Smooth muscle cell (in vitro differentiated cells): Measurements from ENCODE around the gene CAPZA3. TPM values are rescaled to one million over a fixed set of nuclear protein-coding genes. Genes with fewer than 3 reads are reported as not detected.
"Not testable (repeated sequence)": the region's sequence is repeated elsewhere in the genome, so short reads cannot be mapped to it uniquely, and the experiment has no call there.

Experiments
- DNase-seq: peaks from one replicate; lab custom pipeline; 2025; ENCODE audit not compliant: unreplicated experiment; lab: John Stamatoyannopoulos, UW
- H2AFZ ChIP-seq: fragments of 200-600 bp; sonication (generic); 2 replicates; pipeline ENCODE4 v1.6.0; 2016; ENCODE audit warnings: antibody characterized with exemption, low read depth, mild to moderate bottlenecking
- H3F3A ChIP-seq: fragments of 200-600 bp; sonication (generic); 2 replicates; pipeline ENCODE4 v1.6.0; 2017; ENCODE audit warnings: antibody characterized with exemption, low read depth
- H3K27ac ChIP-seq: fragments of 200-600 bp; sonication (generic); 2 replicates; pipeline ENCODE4 v1.5.1; 2016; ENCODE audit warnings: low read depth, mild to moderate bottlenecking
- H3K27me3 ChIP-seq: fragments of 200-600 bp; sonication (generic); 2 replicates; pipeline ENCODE4 v1.6.1; 2016; ENCODE audit warnings: low read depth, mild to moderate bottlenecking
- H3K36me3 ChIP-seq: fragments of 200-600 bp; sonication (generic); 2 replicates; pipeline ENCODE4 v1.5.1; 2016; ENCODE audit warnings: low read depth
- H3K4me1 ChIP-seq: fragments of 200-600 bp; sonication (generic); 2 replicates; pipeline ENCODE4 v1.5.1; 2016; ENCODE audit warnings: low read depth
- H3K4me2 ChIP-seq: fragments of 200-600 bp; sonication (generic); 2 replicates; pipeline ENCODE4 v1.6.0; 2016; ENCODE audit warnings: mild to moderate bottlenecking
- H3K4me3 ChIP-seq: fragments of 200-600 bp; sonication (generic); 2 replicates; pipeline ENCODE4 v1.5.1; 2016; ENCODE audit warnings: mild to moderate bottlenecking
- H3K79me2 ChIP-seq: fragments of 200-600 bp; sonication (generic); 2 replicates; pipeline ENCODE4 v1.6.0; 2016; ENCODE audit warnings: low read depth, mild to moderate bottlenecking
- H3K9ac ChIP-seq: fragments of 200-600 bp; sonication (generic); 2 replicates; pipeline ENCODE4 v1.6.0; 2016; ENCODE audit warnings: low read depth
- H3K9me3 ChIP-seq: fragments of 200-600 bp; sonication (generic); replicated peaks from 2 replicates; pipeline ENCODE4 v1.5.1; 2016; ENCODE audit warnings: low read depth
- H4K20me1 ChIP-seq: fragments of 200-600 bp; sonication (generic); 2 replicates; pipeline ENCODE4 v1.6.0; 2016; ENCODE audit warnings: low read depth
- WGBS: methylation state at CpG from one replicate; pipeline ENCODE4 v1.1.7; 2016; ENCODE audit warnings: low lambda C conversion rate; 5-methylcytosine and 5-hydroxymethylcytosine counted together
- polyA plus RNA-seq: library from polyadenylated mRNA; unstranded; fragments of >200 nt; fragmentation: Nextera tagmentation; extraction: Ambion mirVana; gene quantifications from 2 replicates; pipeline ENCODE4 v1.2.1, GENCODE V29; 2016
- total RNA-seq: library from RNA; depleted of rRNA; stranded (reverse); fragments of >200 nt; gene quantifications from 2 replicates; pipeline ENCODE4 v1.2.3, GENCODE V29; 2014
- TF ChIP-seq, protein P1 (sequence below): fragments of 200-600 bp; sonication (generic); IDR thresholded peaks from 2 replicates; pipeline ENCODE4 v1.5.1; 2017; ENCODE audit warnings: borderline replicate concordance, mild to moderate bottlenecking, antibody characterized with exemption; ENCODE audit not compliant: insufficient read depth, poor library complexity, severe bottlenecking

Gene CAPZA3
- total RNA-seq, result not detected in 2 replicates
- polyA plus RNA-seq, result 0.19 TPM in 1 of 2 replicates, not detected in the other

DNA sequence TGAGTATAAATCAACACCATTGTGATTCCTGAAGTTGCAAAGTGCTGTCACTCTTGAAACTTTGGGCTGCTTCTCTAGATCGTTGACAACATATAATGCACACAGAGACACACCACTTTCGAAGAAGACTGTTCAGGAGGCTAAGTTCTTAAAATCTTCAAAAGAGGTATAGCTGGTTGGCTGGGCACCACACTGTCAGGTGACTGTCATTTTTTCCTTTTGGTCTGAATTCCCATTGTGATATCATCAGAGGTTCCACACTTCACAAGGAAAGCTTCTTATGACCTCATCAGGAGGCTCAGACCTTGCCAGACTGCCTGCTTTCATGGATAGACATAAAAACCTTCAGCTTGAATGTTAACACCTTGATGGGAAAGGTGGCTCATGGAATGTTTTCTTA is at the start of gene CAPZA3, which contains the start of gene PLCZ1:
Gene CAPZA3 (plus strand): TSS at position 301 of the 400 bp plus-strand sequence. CDS start 150 bp downstream, outside the sequence.
Gene PLCZ1 (minus strand): TSS at position 194 of the 400 bp plus-strand sequence. CDS start 641 bp downstream, outside the sequence.
- Histone ChIP-seq H4K20me1 (no peaks in the 10 kb centered on the region), H3K79me2 (no peaks in the 10 kb centered on the region), H3K4me2 (no peak within 1 kb of the TSS), H3K36me3 (no peaks in the 10 kb centered on the region), H3K27me3 (no peaks in the 10 kb centered on the region), H3K4me3 (no peak within 1 kb of the TSS), H3K9me3 (no peaks in the 10 kb centered on the region), H3K27ac (no peak within 1 kb of the TSS), H3K4me1 (no peaks in the 10 kb centered on the region), H3F3A (no peaks in the 10 kb centered on the region), H3K9ac (no peak within 1 kb of the TSS), H2AFZ (no peak within 1 kb of the TSS)
- TF ChIP-seq, protein P1, sequence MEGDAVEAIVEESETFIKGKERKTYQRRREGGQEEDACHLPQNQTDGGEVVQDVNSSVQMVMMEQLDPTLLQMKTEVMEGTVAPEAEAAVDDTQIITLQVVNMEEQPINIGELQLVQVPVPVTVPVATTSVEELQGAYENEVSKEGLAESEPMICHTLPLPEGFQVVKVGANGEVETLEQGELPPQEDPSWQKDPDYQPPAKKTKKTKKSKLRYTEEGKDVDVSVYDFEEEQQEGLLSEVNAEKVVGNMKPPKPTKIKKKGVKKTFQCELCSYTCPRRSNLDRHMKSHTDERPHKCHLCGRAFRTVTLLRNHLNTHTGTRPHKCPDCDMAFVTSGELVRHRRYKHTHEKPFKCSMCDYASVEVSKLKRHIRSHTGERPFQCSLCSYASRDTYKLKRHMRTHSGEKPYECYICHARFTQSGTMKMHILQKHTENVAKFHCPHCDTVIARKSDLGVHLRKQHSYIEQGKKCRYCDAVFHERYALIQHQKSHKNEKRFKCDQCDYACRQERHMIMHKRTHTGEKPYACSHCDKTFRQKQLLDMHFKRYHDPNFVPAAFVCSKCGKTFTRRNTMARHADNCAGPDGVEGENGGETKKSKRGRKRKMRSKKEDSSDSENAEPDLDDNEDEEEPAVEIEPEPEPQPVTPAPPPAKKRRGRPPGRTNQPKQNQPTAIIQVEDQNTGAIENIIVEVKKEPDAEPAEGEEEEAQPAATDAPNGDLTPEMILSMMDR, result no peak
- no peak for DNase-seq
- WGBS, result 97% methylated on average over 2 of the region's 2 CpGs

GRCh38 chr12:18689771-18690170 is 48.1 kb upstream of the CAPZA3 start:
- H3K79me2 ChIP-seq, result no peaks in the 10 kb centered on the region
- H4K20me1 ChIP-seq, result no peaks in the 10 kb centered on the region
- DNase-seq, result no peak
- no peaks in the 10 kb centered on the region for H3K4me1 ChIP-seq
- TF ChIP-seq, protein P1, result no peak
- H3K4me3 ChIP-seq, result no peak overlapping the region
- peak overlapping the region; percentile 69 for H3K27ac ChIP-seq
- no peak overlapping the region for H3K4me2 ChIP-seq
- H3F3A ChIP-seq, result no peaks in the 10 kb centered on the region
- no peaks in the 10 kb centered on the region for H3K27me3 ChIP-seq
- H3K36me3 ChIP-seq, result no peaks in the 10 kb centered on the region
- no peak overlapping the region for H2AFZ ChIP-seq
- WGBS, result 93% methylated on average over 3 of the region's 3 CpGs
- no peaks in the 10 kb centered on the region for H3K9me3 ChIP-seq
- H3K9ac ChIP-seq, result peak overlapping the region; percentile 56

DNA sequence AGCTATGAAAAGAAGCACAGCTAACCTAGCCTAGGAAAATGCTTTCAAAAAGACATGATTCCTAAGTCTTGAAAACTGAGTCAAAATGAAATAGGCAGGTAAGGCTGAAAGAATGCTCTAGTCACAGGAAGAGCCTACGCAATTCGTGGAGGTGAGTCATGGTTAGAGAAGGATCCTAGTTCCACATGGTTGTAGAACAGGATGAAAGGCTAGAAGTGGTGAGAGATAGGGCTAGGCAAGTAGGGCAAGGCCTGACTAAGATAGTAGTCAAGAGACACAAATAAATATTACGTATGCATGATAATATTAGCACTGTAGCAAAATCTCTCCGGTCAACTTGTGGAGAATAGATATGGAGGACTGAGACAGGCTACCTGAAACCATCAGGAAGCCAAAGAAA is 47.3 kb upstream of the CAPZA3 start:
- H3K9me3 ChIP-seq, result no peaks in the 10 kb centered on the region
- H3K79me2 ChIP-seq, result no peaks in the 10 kb centered on the region
- H4K20me1 ChIP-seq, result no peaks in the 10 kb centered on the region
- TF ChIP-seq, protein P1, result no peak
- no peak overlapping the region for H3K4me2 ChIP-seq
- H3F3A ChIP-seq, result no peaks in the 10 kb centered on the region
- peak overlapping the region; percentile 18 for H3K9ac ChIP-seq
- peak overlapping the region; percentile 69 for H3K27ac ChIP-seq
- H3K4me3 ChIP-seq, result no peak overlapping the region
- 81% methylated on average over 4 of the region's 4 CpGs for WGBS
- no peak overlapping the region for H2AFZ ChIP-seq
- no peaks in the 10 kb centered on the region for H3K4me1 ChIP-seq
- DNase-seq, result no peak
- H3K27me3 ChIP-seq, result no peaks in the 10 kb centered on the region
- H3K36me3 ChIP-seq, result no peaks in the 10 kb centered on the region

- not testable (repeated sequence) for H3K36me3 ChIP-seq, H3F3A ChIP-seq, H3K9me3 ChIP-seq, H2AFZ ChIP-seq, H3K27me3 ChIP-seq, H4K20me1 ChIP-seq, H3K79me2 ChIP-seq, H3K4me2 ChIP-seq, H3K9ac ChIP-seq, H3K4me3 ChIP-seq, H3K4me1 ChIP-seq, H3K27ac ChIP-seq, DNase-seq
- 86% methylated on average over 5 of the region's 5 CpGs for WGBS
Measured at GRCh38 chr12:18693986-18694385, 43.9 kb upstream of the CAPZA3 start.
